GM19467 (cell line): ENCODE results near the gene COQ4.

Experiments
- ATAC-seq: cut with Tn5 transposase; IDR thresholded peaks from one replicate; pipeline ENCODE4 v1.9.1; 2021; ENCODE audit warnings: mild to moderate bottlenecking, moderate library complexity; ENCODE audit not compliant: unreplicated experiment

Gene COQ4

DNA sequence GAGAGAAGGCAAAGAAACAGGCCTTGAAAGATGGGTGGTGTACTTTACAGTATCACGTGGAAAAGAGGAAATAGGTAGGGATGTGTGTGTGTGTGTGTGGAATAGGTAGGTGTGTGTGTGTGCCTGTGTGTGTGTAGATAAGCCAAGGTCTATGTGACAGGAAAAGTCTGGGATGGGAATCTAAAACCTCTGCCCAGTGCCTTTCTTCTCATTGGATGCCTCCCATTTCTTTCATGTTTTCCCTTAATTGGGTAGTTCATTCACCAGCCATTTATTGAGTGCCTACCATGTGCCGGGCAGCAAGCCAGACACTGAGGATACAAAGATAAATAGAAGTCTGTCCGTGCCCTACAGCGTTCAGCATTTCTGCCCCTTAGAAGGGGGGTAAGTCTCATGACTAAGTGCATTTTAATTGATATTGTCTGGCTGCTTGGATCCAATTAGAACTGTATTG is 49.6 kb downstream of the COQ4 start:
- ATAC-seq, result no peak

DNA sequence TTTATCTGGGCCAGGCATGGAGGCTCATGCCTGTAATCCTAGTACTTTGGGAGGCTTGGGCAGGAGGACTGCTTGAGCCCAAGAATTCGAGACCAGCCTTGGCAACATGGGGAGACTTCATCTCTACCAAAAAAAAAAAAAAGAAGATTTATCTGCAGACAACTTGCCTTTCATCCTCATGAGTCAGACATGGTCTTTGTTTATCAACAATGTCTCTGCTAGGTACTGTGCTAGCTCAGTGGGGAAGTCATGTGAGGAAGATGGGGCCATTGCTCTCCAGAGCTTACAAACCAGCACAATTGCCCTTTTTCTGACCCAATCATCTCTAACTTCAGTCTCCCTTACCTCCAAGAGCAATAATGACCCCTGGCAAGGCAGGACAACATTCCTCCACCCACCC is 50.1 kb downstream of the COQ4 start:
- ATAC-seq, result no peak

DNA sequence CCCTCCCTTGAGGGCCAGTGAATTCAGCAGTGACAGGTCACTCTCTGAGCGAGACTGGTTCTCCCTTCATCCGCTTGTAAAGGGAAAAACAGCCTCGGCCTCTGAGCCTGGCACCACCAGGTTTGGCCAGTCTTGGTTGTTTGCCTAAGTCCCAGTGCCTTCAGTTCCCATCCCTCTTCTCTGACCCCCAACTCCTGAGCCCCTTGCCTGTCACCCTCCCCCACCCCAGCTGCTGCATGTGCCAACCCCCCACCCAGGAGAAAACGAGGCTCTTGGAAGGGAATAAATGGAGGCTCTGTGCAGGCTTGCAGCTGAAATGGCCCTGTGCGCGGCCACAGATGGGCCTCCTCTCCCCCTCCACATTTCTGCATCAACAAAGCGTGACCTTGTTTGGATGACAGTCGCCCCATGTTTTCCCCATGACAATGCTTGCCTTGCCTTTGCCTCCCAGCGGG is 51.6 kb downstream of the COQ4 start:
- no peak for ATAC-seq

DNA sequence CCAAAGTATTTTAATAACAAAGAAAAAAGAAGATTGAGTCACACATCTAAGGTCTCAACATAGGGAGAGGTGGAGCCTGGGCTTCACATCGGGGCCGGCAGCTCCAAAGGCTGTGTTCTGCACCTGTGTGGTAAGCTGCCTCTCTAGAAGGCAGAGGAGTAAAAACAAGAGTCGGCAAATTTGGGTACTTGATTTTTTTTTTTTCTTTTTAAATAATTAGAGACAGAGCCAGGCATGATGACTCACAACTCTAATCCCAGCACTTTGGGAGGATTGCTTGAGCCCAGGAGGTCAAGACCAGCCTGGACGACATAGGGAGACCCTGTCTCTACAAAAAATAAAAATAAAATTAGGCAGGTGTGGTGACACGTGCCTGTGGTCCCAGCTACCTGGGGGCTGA is 53.2 kb downstream of the COQ4 start:
- ATAC-seq, result no peak

DNA sequence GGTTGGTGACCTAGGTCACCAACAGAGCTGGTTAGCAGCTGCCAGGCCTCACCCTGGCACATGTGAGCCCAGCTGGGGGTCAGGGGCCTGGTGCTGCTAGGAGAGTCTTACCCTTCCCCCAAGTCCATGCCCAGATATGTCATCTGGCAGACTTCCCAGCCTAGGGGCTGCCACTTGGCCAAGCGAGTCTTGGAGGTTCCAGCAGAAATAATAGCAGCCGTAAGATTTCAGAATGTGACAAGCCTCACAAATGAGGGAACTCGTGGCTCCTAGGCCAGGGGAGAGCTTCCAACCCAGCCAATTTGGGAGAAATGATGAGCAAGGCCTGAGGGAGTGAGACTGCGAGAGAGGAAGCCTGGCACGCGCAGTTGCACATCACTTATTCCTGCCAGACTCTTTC is 59.6 kb downstream of the COQ4 start:
- no peak for ATAC-seq

DNA sequence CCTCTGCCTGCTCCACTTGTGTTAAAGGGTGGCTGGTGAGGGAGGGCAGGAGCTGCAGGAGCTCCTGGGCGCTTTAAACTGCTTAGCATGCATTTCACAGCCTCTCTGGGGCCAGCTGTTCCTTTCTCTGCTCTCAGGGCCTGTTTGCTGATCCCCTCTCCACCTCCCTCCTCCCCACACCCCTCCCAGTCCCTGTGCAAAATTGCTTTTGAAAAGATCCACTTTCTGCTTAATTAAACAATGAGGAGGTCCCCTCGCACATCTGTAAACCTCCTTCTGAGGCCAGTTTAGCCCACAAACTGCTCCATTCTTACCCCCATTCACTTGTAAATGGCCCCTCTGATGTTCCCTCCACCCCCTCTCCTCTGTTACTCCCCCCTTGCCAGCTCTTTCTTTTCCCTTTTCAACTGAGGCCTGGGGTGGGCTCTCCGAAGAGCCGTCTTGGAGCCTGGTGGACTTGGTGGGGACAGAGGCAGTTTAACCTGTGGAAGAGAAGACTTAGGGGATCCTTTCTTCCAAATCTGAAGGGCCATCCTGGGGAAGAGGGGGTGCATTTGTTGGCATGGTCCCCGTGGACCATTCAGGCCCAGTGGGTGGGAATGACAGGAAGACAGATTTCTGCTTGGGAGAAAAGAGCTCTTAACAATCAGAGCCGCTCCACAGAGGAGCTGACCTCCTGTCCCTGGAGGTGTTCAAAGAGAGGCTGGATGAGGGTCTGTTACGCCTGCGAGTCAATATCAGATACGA is 60.5 kb downstream of the COQ4 start:
- no peak for ATAC-seq
